ENCODE measurements around the gene SESN2.

SESN2 gene, protein sequence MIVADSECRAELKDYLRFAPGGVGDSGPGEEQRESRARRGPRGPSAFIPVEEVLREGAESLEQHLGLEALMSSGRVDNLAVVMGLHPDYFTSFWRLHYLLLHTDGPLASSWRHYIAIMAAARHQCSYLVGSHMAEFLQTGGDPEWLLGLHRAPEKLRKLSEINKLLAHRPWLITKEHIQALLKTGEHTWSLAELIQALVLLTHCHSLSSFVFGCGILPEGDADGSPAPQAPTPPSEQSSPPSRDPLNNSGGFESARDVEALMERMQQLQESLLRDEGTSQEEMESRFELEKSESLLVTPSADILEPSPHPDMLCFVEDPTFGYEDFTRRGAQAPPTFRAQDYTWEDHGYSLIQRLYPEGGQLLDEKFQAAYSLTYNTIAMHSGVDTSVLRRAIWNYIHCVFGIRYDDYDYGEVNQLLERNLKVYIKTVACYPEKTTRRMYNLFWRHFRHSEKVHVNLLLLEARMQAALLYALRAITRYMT

DNA sequence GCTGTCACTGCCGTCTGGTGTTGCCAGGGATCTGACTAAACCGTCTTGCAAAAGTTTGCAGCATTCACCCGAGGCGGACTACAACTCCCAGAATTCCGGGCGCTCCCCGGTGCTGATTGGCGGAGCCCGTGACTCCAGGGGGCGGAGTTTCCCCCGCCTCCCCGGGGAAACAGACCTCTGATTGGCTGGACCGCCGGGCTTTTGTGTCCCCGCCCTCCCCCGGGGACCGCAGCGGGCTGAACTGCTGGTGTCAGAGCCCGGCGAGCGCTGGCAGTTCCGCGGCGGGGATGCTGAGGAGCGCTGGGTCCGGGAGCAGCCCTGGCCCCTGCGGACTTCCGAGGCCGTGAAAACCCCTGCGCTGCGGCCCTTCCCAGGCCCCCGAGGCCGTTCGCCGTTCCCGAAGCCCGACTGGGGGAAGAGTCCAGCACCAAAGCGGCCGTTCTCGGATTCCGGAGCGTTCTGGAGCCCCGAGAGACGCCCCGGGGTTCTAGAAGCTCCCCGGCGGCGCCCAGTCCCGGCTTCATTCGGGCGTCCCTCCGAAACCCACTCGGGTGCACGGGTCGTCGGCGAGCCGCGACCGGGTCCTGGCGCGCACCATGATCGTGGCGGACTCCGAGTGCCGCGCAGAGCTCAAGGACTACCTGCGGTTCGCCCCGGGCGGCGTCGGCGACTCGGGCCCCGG is at the start of gene SESN2:
Gene SESN2, plus strand, starts transcription at position 267 of the 682 bp plus-strand sequence. Its CDS starts 330 bp downstream, at position 597.
- peak; percentile 99 for DNase-seq

DNA sequence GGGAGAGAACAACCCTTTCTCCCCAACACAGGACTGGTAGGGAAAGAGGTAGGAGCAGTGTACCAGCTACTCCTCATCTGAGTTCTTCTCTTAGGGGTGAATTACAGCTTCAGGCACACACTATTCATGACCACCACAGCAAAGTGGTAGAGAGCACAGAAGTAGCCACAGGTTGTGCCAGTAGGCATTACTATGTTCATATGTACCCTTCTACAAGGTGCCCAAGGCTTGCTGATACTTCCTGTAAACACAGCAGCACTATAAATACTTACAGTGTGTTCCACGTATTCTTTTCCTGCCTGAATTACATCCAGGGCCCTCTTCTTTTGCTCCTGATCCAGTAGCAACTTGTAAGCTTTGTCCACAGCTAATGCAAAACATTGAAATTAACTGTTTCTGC is 49.6 kb upstream of the SESN2 start:
- DNase-seq: no peak

DNA sequence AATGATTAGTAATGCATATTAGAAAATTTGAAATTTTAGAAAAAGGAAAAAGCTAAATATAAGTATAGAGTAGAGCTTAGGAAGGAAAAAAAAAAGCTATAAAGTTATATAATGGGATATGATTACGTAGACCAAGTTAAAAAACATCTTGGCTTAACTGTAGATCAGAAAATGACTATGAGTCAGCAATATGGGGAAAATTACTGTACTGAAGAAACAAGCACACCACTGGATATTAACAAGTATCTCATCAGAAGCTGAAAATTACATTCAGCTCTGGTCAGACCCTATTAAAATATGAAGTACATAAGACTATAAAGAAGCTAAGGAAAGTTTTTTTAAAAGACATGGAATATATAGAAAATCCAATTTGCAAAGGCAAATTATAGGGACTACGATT is 46.0 kb upstream of the SESN2 start:
- DNase-seq: no peak

DNA sequence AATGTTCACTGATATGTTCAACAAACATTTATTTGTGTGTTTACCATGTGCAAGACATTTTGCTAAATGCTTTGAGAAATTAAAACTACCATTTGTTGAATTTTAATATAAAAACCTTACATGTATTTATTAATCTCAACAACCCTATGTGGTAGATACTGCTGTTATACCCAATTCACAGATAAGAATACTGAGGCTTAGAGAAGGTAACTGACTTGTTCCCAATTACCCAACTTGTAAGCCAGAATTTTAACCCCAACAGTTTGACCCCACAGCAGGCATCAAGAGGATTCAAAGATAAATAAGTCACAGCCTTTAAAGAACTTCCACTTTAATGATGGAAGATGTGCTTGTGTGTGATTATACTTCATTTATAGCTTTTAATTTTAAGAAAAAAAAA is 30.2 kb upstream of the SESN2 start:
- no peak for DNase-seq

DNA sequence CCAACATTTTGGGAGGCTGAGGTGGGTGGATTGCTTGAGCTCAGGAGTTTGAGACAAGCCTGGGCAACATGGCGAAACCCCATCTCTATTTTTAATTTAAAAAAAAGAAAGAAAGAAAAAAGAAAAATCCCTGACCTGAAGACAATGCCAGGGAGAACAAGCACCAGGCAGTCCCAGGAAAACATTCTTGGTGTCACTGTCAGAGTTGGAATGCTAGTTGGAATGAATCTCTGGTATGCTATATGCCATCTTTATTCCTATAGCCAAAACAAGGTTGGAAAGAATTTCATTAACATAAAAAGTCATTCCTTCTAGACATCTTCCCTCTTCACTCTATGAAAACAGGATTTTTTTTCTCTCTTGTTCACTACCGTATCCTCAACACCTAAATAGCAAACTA is 29.3 kb upstream of the SESN2 start:
- DNase-seq: peak; percentile 22

DNA sequence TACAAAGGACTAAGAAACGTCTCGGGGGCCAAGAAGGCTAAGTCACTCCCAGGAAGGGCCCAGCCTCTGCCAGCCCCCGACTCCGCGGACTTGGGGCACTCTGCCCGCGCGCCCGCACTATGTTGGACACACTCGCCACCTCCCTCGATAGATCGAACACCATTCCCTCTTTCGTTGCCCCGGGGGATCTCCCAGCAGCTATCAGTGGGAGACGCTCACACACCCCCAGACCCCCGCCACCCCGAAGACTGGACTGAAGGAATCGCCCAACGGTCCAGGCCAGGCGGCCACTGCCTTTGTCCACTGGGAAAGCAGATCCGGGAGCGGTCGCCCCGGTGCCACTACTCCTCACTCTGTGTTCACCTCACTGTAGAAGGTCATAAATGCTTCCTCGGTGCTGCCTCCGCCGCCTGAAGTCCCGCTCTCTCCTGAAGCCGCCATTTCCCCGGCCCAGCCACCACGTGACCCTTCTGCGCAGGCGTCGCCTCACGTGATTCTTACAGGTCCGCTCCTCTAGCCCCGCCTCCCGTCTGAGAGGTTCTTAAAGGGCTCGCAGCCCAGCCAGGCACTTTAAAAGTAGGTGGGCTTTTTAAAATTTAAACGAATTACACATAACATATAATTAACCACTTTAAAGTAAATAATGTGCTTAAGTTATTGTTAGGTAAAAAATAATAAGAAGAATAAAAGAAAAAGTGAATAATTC is 26.6 kb upstream of the SESN2 start, which contains the start of gene DNAJC8:
Gene DNAJC8, minus strand, starts transcription at position 472 of the 706 bp plus-strand sequence. Its CDS starts 31 bp downstream, at position 441.
- peak; percentile 88 for DNase-seq

DNA sequence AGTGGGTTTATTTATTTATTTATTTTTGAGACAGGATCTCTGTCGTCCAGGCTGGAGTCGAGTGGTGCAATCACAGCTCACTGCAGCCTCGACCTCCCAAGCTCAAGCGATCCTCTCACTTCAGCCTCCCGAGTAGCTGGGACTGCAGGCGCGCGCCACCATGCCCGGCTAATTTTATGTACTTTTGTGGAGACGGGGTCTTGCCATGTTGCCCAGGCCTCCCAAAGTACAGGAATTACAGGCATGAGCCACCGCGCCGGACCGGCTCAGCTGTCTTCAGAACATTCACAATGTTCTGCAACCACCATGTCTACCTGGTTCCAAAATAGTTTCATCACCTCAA is 26.1 kb upstream of the SESN2 start:
- no peak for DNase-seq

DNA sequence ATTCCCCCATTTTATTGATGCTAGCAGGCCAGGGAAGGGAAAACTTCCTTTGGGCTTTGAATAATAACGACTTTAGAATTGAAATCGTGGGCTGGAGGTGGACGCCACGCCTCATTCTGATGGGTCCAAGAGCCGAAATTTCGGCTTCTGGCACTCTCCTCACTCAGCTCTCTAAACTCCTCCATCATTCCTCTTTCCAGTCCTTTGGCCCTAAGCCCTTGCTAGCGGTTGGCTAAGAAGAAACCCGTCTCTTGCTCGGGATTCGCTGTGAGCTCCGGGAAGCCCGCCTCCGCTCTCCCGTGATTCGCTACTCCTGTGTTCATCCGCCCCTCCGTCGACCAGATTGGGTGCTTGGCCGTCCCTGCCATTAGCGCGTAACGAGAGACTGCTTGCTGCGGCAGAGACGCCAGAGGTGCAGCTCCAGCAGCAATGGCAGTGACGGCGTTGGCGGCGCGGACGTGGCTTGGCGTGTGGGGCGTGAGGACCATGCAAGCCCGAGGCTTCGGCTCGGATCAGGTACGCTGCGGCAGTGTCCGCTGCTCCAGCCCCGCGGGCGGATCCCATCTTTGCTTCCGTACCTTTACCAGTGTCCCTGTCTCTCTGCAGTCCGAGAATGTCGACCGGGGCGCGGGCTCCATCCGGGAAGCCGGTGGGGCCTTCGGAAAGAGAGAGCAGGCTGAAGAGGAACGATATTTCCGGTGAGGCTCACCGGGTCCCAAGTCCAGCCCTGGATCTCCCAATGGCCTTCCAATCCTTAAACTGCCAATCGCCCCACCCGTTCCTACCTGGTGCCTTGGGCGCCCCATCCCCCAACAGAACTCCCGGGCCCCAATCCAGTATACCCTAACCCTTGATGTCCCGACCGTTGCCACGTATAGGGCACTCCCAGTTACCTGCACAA is 23.3 kb upstream of the SESN2 start, which contains the start of gene ATP5IF1:
Gene ATP5IF1, plus strand, starts transcription at position 370 of the 901 bp plus-strand sequence. Its CDS starts 60 bp downstream, at position 430.
- DNase-seq: peak; percentile 98

DNA sequence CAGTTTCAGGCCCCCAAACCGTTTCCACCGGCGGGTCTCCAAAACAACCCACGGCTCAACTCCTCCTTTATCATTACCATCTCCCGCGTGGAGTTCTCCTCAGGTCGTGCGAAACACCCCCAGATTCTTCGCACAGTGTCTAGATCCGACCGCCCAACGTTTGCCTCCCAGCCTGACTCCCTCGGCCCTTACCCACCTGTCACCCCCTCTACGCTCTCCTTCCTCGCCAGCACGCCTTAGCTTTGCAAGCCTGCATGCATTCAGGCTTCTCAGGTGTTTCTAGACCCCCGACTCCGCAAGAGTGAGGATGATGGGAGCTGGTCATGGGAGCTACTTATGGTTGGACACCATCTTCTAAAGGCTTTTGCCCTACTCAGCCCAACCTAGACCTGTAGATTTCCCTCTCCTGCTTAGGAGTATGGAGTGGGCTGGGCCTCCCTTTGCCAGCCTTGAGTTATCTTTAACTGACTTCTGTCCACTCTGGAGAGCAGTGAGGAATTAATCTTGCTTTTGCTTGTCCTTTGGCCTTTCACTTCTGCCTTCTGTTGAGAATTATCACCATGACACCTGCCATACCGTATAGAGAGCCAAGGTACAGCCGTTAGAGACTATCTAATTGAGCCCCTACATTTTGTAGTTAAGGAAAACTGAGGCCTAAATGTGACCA is 22.5 kb upstream of the SESN2 start:
- DNase-seq: no peak

DNA sequence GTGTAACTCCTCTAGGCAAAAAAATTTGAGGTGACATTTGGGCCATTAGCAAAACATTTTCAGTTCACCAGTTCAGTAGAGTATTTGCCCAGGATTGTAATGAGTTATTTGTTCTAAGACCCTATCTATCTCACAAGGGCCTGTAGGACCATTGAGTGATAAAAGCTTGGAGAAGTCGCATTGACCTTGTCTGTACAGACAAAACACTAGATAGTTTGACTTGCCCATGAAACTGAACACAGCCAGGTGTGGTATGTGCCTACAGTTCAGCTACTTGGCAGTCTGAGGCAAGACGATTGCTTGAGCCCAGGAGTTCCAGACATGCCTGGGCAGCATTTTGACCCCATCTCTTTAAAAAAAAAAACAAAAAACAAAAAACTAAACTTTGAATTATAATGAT is 20.3 kb upstream of the SESN2 start:
- DNase-seq: no peak

DNA sequence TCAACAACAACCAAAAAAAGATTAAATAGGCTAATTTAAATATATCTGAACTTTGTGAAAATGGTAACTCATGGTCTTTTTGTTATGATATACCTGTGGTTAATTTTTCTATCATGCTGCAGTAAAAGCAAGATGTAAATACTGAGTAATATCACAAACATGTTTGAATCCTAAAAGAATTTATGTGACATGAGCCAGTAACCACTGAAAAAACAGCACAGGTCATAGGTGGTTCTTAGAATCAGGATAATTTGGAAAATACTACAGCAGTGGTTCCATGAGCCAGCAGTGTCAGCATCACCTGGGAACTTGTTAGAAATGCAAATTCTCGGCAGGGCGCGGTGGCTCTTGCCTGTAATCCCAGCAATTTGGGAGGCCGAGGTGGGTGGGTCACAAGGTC is 19.3 kb upstream of the SESN2 start:
- no peak for DNase-seq

DNA sequence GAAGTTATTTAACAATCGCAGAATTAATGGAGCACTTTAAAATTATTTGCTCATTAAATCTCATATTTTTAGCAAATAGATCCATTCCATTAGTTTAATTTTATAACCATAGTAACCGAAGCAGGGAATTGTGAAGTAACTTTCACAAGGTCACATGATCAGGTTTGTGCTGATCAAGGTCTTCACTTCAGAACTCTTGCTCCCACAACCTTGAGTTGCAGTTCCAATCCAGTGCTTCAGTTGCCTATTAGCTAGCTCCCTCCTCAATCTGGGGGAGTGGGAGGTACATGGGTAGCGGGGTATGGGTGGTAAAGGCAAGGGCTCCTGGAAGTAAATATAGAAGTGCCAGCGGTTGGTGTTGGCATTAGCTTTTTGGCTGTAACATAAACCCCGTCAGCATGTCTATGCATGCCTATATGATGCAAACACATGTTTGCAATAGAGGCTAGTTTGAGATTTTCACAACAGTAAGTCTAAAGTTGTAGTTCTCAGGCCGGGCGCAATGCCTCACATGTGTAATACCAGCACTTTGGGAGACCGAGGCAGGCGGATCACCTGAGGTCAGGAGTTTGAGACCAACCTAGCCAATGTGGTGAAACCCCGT is 17.6 kb upstream of the SESN2 start:
- no peak for DNase-seq

DNA sequence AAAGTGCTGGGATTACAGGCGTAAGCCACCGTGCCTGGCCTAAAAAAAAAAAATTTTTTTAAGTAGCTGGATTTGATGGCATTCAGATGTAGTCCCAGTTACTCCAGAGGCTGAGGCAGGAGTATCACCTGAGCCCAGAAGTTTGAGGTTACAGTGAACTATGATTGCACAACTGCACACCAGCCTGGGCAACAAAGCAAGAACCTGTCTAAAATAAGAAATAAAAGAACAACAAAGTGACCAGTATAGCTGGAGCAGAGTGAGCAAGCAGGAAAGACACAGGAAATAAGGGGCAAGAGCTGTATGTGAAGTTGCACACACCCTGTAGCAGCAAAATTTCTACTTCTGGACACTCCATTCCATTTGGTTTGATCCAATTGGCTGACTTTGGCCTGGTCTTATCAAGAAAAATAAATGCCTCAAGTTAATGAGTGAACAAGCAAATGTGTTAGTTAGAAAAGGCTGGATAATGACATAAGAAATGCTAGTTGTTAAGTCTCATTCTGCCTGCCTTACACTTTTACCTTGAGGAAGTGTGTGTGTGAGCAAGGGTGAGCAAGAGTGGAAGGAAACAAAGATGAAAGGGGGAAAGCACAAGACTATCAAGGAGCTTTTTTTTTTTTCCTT is 15.5 kb upstream of the SESN2 start:
- DNase-seq: no peak

DNA sequence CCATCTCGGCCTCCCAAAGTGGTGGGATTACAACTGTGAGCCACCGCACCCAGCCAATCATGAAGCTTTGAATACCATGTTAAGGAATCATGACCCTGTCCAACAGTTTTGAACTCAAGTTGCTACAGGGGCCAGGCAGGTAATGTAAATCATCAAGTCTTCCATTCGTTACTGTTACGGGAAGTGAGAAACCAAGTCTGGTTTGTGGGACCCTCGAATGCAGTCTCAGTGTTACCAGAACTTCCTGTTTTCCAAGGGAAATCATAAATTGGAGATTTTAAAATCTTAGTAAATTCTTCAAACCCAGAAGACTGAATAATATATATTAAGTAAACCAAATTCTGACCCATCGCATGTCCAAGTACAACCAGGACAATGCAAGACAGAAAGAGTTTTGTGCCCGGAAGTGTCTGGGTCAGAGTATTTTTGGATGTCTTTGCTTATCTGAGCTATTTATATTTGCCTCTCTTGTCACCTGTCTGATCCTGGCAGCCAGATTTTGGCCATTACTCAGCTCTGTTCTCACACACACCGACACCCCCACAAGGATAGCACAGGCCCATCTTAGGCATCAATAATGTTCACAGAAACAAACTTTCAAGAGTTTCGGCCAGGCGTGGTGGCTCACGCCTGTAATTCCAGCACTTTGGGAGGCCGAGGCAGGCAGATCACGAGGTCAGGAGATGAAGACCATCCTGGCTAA is 14.6 kb upstream of the SESN2 start:
- no peak for DNase-seq

DNA sequence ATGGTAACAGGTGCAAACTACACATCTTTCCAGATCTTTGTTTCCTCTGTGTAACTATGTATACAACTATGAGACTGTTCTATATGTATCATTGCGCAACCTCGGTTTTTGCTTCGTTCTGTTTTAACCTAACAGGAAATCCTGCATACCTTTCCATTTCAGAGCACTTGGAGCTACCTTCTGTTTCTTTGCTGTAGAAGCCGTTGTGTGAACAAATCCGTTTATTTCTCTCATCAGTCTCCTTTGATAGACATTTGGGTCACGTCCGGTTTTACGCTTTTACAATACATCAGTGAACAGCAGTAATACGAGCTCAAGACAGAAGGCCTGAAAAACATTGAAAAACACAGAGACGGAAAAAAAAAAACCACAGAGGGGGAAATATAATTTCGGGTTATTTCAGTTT is 12.9 kb upstream of the SESN2 start:
- peak; percentile 17 for DNase-seq

DNA sequence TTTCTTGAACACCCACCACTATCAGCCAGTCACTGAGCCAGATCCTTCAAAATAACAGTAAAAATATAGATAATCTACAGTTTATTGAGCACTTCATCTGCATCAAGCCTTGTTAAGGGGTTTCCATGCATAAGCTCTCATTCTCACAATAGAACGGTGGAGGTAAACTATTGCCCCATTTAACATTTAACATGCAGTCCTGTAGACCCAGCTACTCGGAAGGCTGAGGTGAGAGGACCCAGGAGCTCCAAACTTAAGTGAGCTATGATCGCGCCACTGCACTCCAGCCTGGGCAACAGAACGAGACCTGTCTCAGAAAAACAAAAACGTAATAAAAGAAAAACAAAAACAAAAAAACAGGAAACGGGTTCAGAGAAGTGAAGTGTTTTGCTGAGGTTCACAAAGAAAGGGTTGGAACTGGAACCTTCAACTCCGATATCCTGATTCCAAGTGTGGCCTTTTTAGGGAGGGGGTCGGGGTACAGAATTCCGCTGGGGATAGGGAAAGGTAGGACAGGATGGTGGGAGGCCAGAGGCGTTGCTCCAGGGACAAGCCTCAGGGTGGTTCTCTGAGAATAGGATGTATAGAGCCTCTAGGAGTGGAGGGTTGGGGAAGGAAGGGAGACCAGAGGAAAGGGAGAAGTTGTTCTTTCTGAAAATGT is 11.6 kb upstream of the SESN2 start:
- no peak for DNase-seq

DNA sequence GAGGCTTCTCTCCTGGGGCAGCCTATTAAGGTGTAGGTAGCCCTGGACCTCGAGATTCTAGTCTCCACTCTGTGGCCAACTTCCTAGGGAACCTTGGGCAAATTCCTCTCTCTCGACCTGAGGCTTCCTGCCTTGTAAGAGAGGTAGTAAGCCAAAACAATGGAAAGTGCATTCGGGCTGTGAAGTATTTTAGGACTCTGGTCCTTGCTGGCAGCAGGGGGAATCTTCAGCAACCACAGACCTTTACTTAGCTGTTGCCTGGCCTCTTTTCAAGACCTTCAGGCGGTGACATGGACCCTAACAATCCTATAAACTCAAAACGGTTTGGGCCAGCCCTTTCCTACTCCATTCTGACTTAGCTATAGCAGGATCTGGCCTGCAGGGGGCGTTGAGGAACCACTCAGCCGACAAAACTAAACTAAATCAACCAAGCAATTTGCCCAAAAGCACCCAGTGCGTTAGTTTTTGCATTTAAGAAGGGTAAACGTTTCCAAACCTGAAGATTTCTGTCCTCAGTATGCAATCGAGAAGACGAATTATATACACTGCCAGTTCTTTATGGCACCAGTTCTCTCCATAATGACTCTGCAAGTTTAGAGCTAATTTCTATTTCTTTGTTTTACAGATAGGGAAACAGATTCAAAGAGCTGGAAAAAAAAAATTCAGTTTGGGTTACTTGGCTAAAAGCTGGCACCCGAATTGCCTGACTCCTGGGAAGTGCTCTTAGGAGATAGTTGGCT is 10.9 kb upstream of the SESN2 start:
- peak; percentile 77 for DNase-seq

DNA sequence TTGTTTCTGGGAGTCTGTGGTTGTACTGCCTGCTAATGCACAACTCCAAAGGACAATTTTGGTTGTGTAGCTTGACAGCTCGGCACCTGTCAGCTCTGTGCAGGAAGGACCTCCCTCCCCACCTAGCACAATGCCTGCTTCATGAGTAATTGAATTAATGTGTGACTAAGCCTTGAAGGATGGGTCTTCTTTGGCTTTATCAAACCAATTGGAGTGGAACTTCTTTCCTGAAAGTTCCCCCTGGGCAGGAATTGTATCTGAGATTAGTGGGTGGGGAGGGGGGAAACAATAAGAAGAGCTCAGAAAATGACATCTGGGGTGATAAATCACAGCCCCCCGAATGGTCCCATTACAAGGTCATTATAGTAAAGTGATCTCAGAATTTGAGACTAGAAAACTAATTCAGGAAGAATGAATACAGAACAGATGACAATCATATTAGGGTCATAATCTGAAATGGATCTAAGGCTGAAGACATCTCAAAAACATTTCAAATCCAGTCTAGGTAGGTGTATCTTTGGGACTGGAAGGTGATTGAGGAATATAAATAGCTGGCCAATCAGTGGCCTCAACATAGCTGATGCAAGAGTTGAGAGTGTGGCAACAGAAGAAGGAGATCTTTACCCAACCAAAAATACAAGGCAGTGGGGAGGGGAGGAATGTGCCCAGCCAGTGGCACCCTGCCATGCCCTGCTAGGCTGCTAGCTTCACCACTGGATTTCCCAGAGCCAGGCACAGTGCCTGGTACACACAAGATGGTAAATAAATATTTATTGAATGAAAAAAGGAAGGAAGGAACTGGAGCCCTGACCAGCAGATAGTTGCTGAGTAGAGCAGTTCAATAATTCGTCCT is 10.1 kb upstream of the SESN2 start:
- DNase-seq: peak; percentile 81

Data from fibroblast of skin of right biceps (primary cell).